ENCODE measurements around the gene CACNG3.

- TF ChIP-seq JUND (CRISPR knock-in tag; IDR thresholded peaks at IDR 0.05) (no peak), CCAR2 (optimal IDR thresholded peaks at IDR 0.05; ENCODE audit: low read depth, low read length) (no peak), TAF1 (CRISPR knock-in tag; IDR thresholded peaks at IDR 0.05) (no peak), TBX2 (CRISPR knock-in tag; IDR thresholded peaks at IDR 0.05; ENCODE audit: borderline replicate concordance) (no peak), ZNF558 (CRISPR knock-in tag; IDR thresholded peaks at IDR 0.05; ENCODE audit: borderline replicate concordance) (no peak), PCBP1 (IDR thresholded peaks at IDR 0.05; ENCODE audit: borderline replicate concordance, low read depth, low read length) (no peak), GTF3A (CRISPR knock-in tag; conservative IDR thresholded peaks at IDR 0.05) (no peak)
Observed at GRCh38 chr16:24344784-24345183, 88.6 kb downstream of the CACNG3 start.
